Smooth muscle cell (in vitro differentiated cells): ENCODE results near the gene NDC80. TPM values are rescaled to one million over a fixed set of nuclear protein-coding genes. Genes with fewer than 3 reads are reported as not detected.
"Not testable (repeated sequence)": the region's sequence is repeated elsewhere in the genome, so short reads cannot be mapped to it uniquely, and the experiment has no call there.

Experiments used
- DNase-seq: peaks from one replicate; lab custom pipeline; 2025; ENCODE audit not compliant: unreplicated experiment; lab: John Stamatoyannopoulos, UW
- H2AFZ ChIP-seq: fragments of 200-600 bp; sonication (generic); 2 replicates; pipeline ENCODE4 v1.6.0; 2016; ENCODE audit warnings: antibody characterized with exemption, low read depth, mild to moderate bottlenecking
- H3F3A ChIP-seq: fragments of 200-600 bp; sonication (generic); 2 replicates; pipeline ENCODE4 v1.6.0; 2017; ENCODE audit warnings: antibody characterized with exemption, low read depth
- H3K27ac ChIP-seq: fragments of 200-600 bp; sonication (generic); 2 replicates; pipeline ENCODE4 v1.5.1; 2016; ENCODE audit warnings: low read depth, mild to moderate bottlenecking
- H3K27me3 ChIP-seq: fragments of 200-600 bp; sonication (generic); 2 replicates; pipeline ENCODE4 v1.6.1; 2016; ENCODE audit warnings: low read depth, mild to moderate bottlenecking
- H3K36me3 ChIP-seq: fragments of 200-600 bp; sonication (generic); 2 replicates; pipeline ENCODE4 v1.5.1; 2016; ENCODE audit warnings: low read depth
- H3K4me1 ChIP-seq: fragments of 200-600 bp; sonication (generic); 2 replicates; pipeline ENCODE4 v1.5.1; 2016; ENCODE audit warnings: low read depth
- H3K4me2 ChIP-seq: fragments of 200-600 bp; sonication (generic); 2 replicates; pipeline ENCODE4 v1.6.0; 2016; ENCODE audit warnings: mild to moderate bottlenecking
- H3K4me3 ChIP-seq: fragments of 200-600 bp; sonication (generic); 2 replicates; pipeline ENCODE4 v1.5.1; 2016; ENCODE audit warnings: mild to moderate bottlenecking
- H3K79me2 ChIP-seq: fragments of 200-600 bp; sonication (generic); 2 replicates; pipeline ENCODE4 v1.6.0; 2016; ENCODE audit warnings: low read depth, mild to moderate bottlenecking
- H3K9ac ChIP-seq: fragments of 200-600 bp; sonication (generic); 2 replicates; pipeline ENCODE4 v1.6.0; 2016; ENCODE audit warnings: low read depth
- H3K9me3 ChIP-seq: fragments of 200-600 bp; sonication (generic); replicated peaks from 2 replicates; pipeline ENCODE4 v1.5.1; 2016; ENCODE audit warnings: low read depth
- H4K20me1 ChIP-seq: fragments of 200-600 bp; sonication (generic); 2 replicates; pipeline ENCODE4 v1.6.0; 2016; ENCODE audit warnings: low read depth
- WGBS: methylation state at CpG from one replicate; pipeline ENCODE4 v1.1.7; 2016; ENCODE audit warnings: low lambda C conversion rate; 5-methylcytosine and 5-hydroxymethylcytosine counted together
- polyA plus RNA-seq: library from polyadenylated mRNA; unstranded; fragments of >200 nt; fragmentation: Nextera tagmentation; extraction: Ambion mirVana; gene quantifications from 2 replicates; pipeline ENCODE4 v1.2.1, GENCODE V29; 2016
- small RNA-seq: library from RNA; depleted of rRNA; stranded (forward); fragments of <200 nt; gene quantifications from one replicate; pipeline ENCODE3, GENCODE V24; 2014
- total RNA-seq: library from RNA; depleted of rRNA; stranded (reverse); fragments of >200 nt; gene quantifications from 2 replicates; pipeline ENCODE4 v1.2.3, GENCODE V29; 2014
- TF ChIP-seq, protein P1 (sequence below): fragments of 200-600 bp; sonication (generic); IDR thresholded peaks from 2 replicates; pipeline ENCODE4 v1.5.1; 2017; ENCODE audit warnings: borderline replicate concordance, mild to moderate bottlenecking, antibody characterized with exemption; ENCODE audit not compliant: insufficient read depth, poor library complexity, severe bottlenecking

The NDC80 gene
- total and polyA plus RNA-seq, 2 experiments from 2014 or later, result 8.1 to 9.1 TPM

DNA sequence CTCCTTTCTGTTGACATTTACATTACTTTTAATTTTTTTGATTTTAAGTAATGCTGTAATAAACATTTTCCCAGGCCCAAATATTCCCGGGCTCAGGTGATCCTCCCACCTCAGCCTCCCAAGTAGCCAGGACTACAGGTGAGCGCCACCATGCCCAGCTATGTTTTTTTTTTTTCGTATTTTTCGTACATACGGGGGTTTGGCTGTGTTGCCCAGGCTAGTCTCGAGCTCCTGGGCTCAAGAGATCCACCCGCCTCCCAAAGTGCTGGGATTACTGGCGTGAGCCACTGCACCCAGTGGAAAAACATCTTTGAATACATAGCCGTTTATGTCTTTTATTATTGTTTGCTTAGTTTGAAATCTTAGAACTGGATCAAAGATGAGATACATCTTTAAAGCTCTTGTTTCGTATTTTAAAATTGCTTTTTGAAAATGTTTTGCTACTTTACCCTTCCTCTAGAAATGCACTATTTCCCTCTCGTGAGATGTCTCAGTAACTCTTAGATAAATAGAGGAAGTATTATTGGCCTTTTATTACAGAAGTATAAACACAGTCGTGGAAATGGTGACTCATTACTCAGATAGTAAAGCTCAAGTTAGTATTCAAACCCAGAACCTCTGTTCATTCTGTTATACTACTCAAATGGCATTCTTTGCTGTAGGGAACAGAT, 86.6 kb downstream of the NDC80 start:
- Histone ChIP-seq H4K20me1 (peaks cover 67% of the 10 kb centered on the region), H3K27me3 (peaks cover 17% of the 10 kb centered on the region), H3K79me2 (peaks cover 65% of the 10 kb centered on the region), H3K4me1 (peaks cover 24% of the 10 kb centered on the region), H3K9me3 (no peaks in the 10 kb centered on the region), H3K4me3 (peak overlapping the region; percentile 80), H3K27ac (peak overlapping the region; percentile 88), H3K36me3 (no peaks in the 10 kb centered on the region), H3K9ac (peak overlapping the region; percentile 15), H2AFZ (no peak overlapping the region), H3F3A (peaks cover 7% of the 10 kb centered on the region), H3K4me2 (peak overlapping the region; percentile 97)
- no peak for DNase-seq
- TF ChIP-seq, protein P1, sequence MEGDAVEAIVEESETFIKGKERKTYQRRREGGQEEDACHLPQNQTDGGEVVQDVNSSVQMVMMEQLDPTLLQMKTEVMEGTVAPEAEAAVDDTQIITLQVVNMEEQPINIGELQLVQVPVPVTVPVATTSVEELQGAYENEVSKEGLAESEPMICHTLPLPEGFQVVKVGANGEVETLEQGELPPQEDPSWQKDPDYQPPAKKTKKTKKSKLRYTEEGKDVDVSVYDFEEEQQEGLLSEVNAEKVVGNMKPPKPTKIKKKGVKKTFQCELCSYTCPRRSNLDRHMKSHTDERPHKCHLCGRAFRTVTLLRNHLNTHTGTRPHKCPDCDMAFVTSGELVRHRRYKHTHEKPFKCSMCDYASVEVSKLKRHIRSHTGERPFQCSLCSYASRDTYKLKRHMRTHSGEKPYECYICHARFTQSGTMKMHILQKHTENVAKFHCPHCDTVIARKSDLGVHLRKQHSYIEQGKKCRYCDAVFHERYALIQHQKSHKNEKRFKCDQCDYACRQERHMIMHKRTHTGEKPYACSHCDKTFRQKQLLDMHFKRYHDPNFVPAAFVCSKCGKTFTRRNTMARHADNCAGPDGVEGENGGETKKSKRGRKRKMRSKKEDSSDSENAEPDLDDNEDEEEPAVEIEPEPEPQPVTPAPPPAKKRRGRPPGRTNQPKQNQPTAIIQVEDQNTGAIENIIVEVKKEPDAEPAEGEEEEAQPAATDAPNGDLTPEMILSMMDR, result no peak
- 56% methylated on average over 12 of the region's 12 CpGs for WGBS

DNA sequence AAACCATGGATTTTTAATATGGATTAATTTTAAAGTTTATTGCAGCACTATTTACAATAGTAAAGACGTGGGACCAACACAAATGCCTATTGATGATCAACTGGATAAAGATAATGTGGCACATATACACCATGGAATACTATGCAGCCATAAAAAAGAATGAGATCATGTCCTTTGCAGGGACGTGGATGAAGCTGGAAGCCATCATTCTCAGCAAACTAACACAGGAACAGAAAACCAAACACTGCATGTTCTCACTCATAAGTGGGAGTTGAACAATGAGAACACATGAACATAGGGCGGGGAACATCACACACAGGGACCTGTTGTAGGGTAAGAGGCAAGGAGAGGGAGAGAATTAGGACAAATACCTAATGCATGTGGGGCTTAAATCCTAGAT, 89.5 kb downstream of the NDC80 start:
- not testable (repeated sequence) for H3K36me3 ChIP-seq, H3K9ac ChIP-seq, H3F3A ChIP-seq, DNase-seq, H3K9me3 ChIP-seq, H3K27me3 ChIP-seq, H3K4me3 ChIP-seq, H3K4me2 ChIP-seq, H3K27ac ChIP-seq, H2AFZ ChIP-seq
- WGBS, result 98% methylated on average over 3 of the region's 3 CpGs
- peaks cover 96% of the 10 kb centered on the region for H4K20me1 ChIP-seq
- H3K4me1 ChIP-seq, result peaks cover 15% of the 10 kb centered on the region
- H3K79me2 ChIP-seq, result peaks cover 94% of the 10 kb centered on the region

DNA sequence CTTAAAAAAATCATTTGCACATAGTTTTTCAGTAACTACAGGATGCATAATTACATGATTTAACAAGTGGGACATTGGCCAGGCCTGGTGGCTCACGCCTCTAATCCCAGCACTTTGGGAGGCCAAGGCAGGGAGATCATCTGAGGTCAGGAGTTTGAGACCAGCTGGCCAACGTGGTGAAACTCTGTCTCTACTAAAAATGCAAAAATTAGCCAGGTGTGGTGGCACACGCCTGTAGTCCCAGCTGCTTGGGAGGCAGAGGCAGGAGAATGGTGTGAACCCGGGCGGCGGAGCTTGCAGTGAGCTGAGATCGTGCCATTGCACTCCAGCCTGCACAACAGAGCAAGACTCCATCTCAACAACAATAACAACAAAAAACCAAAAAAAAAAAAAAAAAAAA, 90.9 kb downstream of the NDC80 start:
- H3K4me3 ChIP-seq, DNase-seq, H3K9ac ChIP-seq, H3K9me3 ChIP-seq, H3K27me3 ChIP-seq, H3F3A ChIP-seq, H2AFZ ChIP-seq, H3K4me2 ChIP-seq, H3K27ac ChIP-seq: not testable (repeated sequence)
- Histone ChIP-seq H3K79me2 (peaks cover 93% of the 10 kb centered on the region), H3K36me3 (peaks cover 14% of the 10 kb centered on the region), H3K4me1 (peaks cover 11% of the 10 kb centered on the region), H4K20me1 (peaks cover 97% of the 10 kb centered on the region)
- WGBS, result 92% methylated on average over 7 of the region's 7 CpGs

DNA sequence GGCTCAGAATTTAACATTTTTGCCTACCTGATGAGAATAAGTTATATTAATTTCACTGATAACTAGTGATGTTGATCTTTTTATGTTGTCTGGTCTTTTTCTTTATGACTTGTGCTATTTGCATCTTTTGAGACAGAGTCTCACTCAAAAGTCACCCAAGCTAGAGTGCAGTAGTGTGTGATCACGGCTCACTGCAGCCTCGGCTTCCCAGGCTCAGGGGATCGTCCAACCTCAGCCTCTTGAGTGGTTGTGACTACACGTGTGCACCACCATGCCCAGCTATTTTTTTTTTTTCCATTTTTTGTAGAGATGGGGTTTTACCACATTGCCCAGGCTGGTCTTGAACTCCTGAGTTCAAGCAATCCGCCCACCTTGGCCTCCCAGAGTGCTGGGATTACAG, 91.6 kb downstream of the NDC80 start:
- no peak for DNase-seq
- 95% methylated on average over 5 of the region's 5 CpGs for WGBS
- Histone ChIP-seq H3K79me2 (peaks cover 89% of the 10 kb centered on the region), H3K9me3 (no peaks in the 10 kb centered on the region), H3F3A (peaks cover 4% of the 10 kb centered on the region), H3K4me1 (peaks cover 7% of the 10 kb centered on the region), H3K36me3 (peaks cover 17% of the 10 kb centered on the region), H2AFZ (no peak overlapping the region), H3K4me2 (no peak overlapping the region), H3K27ac (no peak overlapping the region), H3K27me3 (no peaks in the 10 kb centered on the region), H4K20me1 (peaks cover 94% of the 10 kb centered on the region), H3K4me3 (no peak overlapping the region), H3K9ac (no peak overlapping the region)
- TF ChIP-seq, protein P1, result no peak

Small RNA genes lying within 50 kb of the gene (small RNA-seq; reads per million reads assigned to genes)
- gene RF00019 (not detected), gene RF01233 (not detected), gene RNU6-340P (not detected)

Other genes starting within 250 kb of the NDC80 start
- 7.3 and 27.7 TPM in 2 replicates for gene METTL4, start 52 bp upstream of the NDC80 start, total RNA-seq
- 6.6 and 8.2 TPM in 2 replicates for gene METTL4, start 52 bp upstream of the NDC80 start, polyA plus RNA-seq
- gene SMCHD1, start 84.2 kb downstream of the NDC80 start, total RNA-seq, result 46.3 and 68.6 TPM in 2 replicates
- 5.9 and 12.7 TPM in 2 replicates for gene SMCHD1, start 84.2 kb downstream of the NDC80 start, polyA plus RNA-seq